ENCODE data around the gene DHRS12. TPM values are rescaled to one million over a fixed set of nuclear protein-coding genes. Genes with fewer than 3 reads are reported as not detected.

The DHRS12 gene
- total RNA-seq, 1 experiment from 2014 or later = 10.2 TPM

DNA sequence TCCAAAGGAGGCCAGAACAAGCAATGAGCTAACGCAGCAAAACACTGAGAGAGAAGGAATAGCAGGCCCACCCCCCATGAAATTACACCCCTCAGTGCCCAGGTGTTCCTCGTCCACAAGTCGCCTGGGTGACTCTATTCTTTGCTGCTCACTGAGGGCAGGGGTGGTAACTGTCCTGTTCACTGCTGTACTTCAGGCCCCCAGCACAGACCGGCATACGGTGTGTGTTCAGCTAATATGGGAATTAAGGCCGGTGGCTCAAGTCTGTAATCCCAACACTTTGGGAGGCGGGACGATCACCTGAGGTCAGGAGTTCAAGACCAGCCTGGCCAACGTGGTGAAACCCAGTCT lies 31.9 kb downstream of the DHRS12 start (continued):
- TF ChIP-seq, protein P1, sequence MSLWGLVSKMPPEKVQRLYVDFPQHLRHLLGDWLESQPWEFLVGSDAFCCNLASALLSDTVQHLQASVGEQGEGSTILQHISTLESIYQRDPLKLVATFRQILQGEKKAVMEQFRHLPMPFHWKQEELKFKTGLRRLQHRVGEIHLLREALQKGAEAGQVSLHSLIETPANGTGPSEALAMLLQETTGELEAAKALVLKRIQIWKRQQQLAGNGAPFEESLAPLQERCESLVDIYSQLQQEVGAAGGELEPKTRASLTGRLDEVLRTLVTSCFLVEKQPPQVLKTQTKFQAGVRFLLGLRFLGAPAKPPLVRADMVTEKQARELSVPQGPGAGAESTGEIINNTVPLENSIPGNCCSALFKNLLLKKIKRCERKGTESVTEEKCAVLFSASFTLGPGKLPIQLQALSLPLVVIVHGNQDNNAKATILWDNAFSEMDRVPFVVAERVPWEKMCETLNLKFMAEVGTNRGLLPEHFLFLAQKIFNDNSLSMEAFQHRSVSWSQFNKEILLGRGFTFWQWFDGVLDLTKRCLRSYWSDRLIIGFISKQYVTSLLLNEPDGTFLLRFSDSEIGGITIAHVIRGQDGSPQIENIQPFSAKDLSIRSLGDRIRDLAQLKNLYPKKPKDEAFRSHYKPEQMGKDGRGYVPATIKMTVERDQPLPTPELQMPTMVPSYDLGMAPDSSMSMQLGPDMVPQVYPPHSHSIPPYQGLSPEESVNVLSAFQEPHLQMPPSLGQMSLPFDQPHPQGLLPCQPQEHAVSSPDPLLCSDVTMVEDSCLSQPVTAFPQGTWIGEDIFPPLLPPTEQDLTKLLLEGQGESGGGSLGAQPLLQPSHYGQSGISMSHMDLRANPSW (CRISPR knock-in tag; conservative IDR thresholded peaks at IDR 0.05; ENCODE audit: low read depth) = no peak
- TF ChIP-seq FOXK1 (CRISPR knock-in tag; IDR thresholded peaks at IDR 0.05) = no peak
- TF ChIP-seq RORB (CRISPR knock-in tag; IDR thresholded peaks at IDR 0.05) = no peak
- no peak for TF ChIP-seq HMGA2 (CRISPR knock-in tag; IDR thresholded peaks at IDR 0.05)
- no peak for TF ChIP-seq SOX15 (CRISPR knock-in tag; IDR thresholded peaks at IDR 0.05)
- no peak for TF ChIP-seq TEAD1 (CRISPR knock-in tag; IDR thresholded peaks at IDR 0.05)
- no peak for TF ChIP-seq RELA (CRISPR knock-in tag; IDR thresholded peaks at IDR 0.05; ENCODE audit: borderline replicate concordance)
- TF ChIP-seq, protein P2, sequence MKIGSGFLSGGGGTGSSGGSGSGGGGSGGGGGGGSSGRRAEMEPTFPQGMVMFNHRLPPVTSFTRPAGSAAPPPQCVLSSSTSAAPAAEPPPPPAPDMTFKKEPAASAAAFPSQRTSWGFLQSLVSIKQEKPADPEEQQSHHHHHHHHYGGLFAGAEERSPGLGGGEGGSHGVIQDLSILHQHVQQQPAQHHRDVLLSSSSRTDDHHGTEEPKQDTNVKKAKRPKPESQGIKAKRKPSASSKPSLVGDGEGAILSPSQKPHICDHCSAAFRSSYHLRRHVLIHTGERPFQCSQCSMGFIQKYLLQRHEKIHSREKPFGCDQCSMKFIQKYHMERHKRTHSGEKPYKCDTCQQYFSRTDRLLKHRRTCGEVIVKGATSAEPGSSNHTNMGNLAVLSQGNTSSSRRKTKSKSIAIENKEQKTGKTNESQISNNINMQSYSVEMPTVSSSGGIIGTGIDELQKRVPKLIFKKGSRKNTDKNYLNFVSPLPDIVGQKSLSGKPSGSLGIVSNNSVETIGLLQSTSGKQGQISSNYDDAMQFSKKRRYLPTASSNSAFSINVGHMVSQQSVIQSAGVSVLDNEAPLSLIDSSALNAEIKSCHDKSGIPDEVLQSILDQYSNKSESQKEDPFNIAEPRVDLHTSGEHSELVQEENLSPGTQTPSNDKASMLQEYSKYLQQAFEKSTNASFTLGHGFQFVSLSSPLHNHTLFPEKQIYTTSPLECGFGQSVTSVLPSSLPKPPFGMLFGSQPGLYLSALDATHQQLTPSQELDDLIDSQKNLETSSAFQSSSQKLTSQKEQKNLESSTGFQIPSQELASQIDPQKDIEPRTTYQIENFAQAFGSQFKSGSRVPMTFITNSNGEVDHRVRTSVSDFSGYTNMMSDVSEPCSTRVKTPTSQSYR (CRISPR knock-in tag; IDR thresholded peaks at IDR 0.05) = no peak
- no peak for TF ChIP-seq JUN (CRISPR knock-in tag; IDR thresholded peaks at IDR 0.05)
- TF ChIP-seq ETV6 (CRISPR knock-in tag; IDR thresholded peaks at IDR 0.05) = no peak
- no peak for TF ChIP-seq SMAD3 (CRISPR knock-in tag; IDR thresholded peaks at IDR 0.05; ENCODE audit: borderline replicate concordance)

DNA sequence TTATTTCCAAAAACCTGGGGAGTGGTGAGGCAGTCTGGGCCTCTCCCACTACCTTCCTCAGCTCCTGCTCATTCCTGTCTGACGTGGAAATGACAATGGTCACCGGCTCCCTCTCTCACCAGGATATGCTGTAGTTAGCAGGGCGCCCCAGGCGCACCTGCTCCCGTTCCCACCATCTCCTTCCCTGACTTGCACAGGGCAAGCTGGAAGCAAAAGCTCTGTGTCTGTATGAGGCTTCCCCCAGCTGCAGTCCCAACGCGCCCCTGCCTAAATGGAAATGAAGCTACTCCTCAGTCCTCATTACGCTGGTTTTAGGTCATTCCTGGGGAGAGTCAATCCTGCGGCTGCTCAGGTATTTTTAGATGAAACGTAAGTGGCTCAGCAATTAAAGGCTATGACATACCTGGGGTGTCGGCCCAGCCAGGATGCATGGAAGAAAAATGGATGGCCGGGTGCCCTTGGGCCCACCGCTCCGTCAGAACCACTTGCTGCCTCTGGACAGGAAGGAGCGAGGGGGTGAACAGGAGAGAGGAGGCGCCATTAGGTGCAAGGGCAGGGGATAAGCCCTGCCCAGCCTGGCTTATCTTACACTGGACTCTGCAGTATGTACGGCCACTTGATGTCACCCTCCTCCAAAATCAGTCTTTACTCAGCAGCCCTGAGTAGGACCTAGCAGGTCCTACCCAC lies 32.4 kb downstream of the DHRS12 start:
- ChIA-PET CTCF (interaction anchor here (1.2 to 7.3 kb wide), 4 partner anchors 11 to 646 kb away, joined by 3 to 65 read pairs (median 6); no protein-coding TSS in a partner anchor), POLR2A (interaction anchor here (1.4 kb wide), 1 partner anchor 186 kb away, joined by 3 read pairs; no protein-coding TSS in a partner anchor)
- H3K4me3 Mint-ChIP-seq = no peak overlapping the region
- TF ChIP-seq ZNF671 (CRISPR knock-in tag; IDR thresholded peaks at IDR 0.05) (no peak), ZNF317 (CRISPR knock-in tag; IDR thresholded peaks at IDR 0.05; ENCODE audit: borderline replicate concordance, low read depth) (no peak)
- H3K4me1 Mint-ChIP-seq = peaks cover 23% of the 10 kb centered on the region
- no peaks in the 10 kb centered on the region for H3K27me3 Mint-ChIP-seq (ENCODE audit: low read depth)
- no peaks in the 10 kb centered on the region; the same call in 1 of the 2 replicates for H3K9me3 Mint-ChIP-seq
- H3K36me3 Mint-ChIP-seq = no peaks in the 10 kb centered on the region
- peak; percentile 10 for ATAC-seq
- peak overlapping the region; percentile 43 for H3K27ac Mint-ChIP-seq
- DNase-seq (ENCODE audit: low spot score) = no peak

DNA sequence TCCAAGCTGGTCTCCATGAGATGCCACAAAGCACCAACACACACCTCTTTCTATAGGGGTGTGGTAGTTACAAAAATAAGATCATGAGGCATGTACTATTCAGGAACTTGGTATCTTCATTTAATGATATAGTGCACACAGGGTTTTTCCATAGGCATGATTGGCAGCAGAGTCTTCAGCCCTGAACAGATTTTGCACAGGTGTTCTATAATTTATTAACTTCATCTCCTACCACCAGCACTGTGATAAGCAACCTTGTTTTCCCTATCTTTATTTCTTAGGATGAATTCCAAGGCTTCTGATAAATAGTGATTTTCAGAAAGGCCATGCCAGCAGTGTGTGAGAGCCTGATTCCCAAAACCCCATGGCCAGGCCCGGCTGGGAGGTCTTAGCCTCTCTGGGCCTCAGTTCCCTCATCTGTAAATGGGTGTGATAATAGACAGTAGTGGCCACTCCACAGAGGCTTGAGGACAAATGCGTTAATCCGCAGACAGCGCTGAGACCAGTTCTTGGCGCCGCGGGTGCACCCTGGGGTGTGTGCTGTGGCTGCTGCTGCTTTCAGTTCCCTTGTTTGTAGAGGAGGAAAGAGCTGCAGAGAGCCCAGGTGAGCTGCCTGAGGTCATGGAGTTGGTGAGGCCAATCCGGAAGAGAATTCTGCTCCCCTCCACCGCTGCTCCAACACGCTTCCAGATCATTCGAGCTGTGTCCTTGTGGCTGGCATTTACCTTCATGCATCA lies 33.1 kb downstream of the DHRS12 start:
- no peak for DNase-seq (ENCODE audit: low spot score)
- peak overlapping the region; percentile 43 for H3K27ac Mint-ChIP-seq
- no peak for TF ChIP-seq ZNF263 (CRISPR knock-in tag; IDR thresholded peaks at IDR 0.05; ENCODE audit: low read depth)
- TF ChIP-seq ELF4 (CRISPR knock-in tag; IDR thresholded peaks at IDR 0.05; ENCODE audit: low read depth) = no peak
- no peak for TF ChIP-seq ZNF396 (CRISPR knock-in tag; IDR thresholded peaks at IDR 0.05; ENCODE audit: borderline replicate concordance)
- no peak for TF ChIP-seq NFATC4 (CRISPR knock-in tag; IDR thresholded peaks at IDR 0.05)
- TF ChIP-seq, protein P3, sequence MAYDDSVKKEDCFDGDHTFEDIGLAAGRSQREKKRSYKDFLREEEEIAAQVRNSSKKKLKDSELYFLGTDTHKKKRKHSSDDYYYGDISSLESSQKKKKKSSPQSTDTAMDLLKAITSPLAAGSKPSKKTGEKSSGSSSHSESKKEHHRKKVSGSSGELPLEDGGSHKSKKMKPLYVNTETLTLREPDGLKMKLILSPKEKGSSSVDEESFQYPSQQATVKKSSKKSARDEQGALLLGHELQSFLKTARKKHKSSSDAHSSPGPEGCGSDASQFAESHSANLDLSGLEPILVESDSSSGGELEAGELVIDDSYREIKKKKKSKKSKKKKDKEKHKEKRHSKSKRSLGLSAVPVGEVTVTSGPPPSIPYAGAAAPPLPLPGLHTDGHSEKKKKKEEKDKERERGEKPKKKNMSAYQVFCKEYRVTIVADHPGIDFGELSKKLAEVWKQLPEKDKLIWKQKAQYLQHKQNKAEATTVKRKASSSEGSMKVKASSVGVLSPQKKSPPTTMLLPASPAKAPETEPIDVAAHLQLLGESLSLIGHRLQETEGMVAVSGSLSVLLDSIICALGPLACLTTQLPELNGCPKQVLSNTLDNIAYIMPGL (CRISPR knock-in tag; IDR thresholded peaks at IDR 0.05) = no peak
- TF ChIP-seq, protein P2 (CRISPR knock-in tag; IDR thresholded peaks at IDR 0.05) = no peak
- TF ChIP-seq, protein P4, sequence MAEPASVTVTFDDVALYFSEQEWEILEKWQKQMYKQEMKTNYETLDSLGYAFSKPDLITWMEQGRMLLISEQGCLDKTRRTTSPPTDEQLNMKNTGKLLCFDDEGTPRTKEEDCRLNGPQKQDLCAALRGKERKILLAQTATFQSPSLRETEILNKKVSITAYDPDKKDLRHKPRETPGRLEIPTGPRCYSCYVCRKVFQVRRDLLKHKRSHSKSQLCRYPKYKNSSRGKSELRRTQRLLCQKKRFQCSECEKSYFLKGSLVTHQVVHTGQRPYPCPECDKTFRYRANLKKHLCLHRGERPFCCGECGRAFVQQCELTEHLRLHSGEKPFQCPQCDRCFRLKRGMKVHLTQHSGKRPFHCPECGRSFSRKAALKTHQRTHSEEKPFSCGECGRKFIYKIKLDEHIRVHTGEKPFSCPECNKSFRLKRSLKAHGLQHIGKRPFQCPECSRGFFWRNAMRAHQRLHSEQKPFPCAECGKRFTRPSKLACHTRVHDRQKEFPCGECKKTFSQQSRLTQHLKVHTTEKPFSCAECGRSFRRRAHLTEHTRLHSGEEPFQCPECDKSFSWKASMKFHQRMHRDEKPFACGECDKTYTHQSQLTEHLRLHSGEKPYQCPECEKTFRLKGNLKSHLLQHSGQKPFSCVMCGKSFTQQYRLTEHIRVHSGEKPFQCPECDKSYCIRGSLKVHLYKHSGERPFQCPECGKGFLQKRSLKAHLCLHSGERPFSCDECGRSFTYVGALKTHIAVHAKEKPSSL (CRISPR knock-in tag; conservative IDR thresholded peaks at IDR 0.05) = no peak
- TF ChIP-seq CREB1 (CRISPR knock-in tag; IDR thresholded peaks at IDR 0.05) = no peak

More for the DNA sequence above, 33.1 kb downstream of the DHRS12 start:
- ATAC-seq = no peak
- Mint-ChIP-seq H3K9me3 (no peaks in the 10 kb centered on the region), H3K4me1 (peaks cover 23% of the 10 kb centered on the region), H3K27me3 (ENCODE audit: low read depth) (no peaks in the 10 kb centered on the region), H3K4me3 (no peak overlapping the region), H3K36me3 (no peaks in the 10 kb centered on the region)
- ChIA-PET POLR2A (interaction anchor here (1.4 kb wide), 1 partner anchor 186 kb away, joined by 3 read pairs; no protein-coding TSS in a partner anchor), CTCF (interaction anchor here (1.0 to 7.3 kb wide), 5 partner anchors 12 to 645 kb away, joined by 3 to 65 read pairs (median 5); no protein-coding TSS in a partner anchor)

Measured in WTC11 (cell line).